HG02759 (cell line): ENCODE measurements around the gene PSEN2.
"Not testable (repeated sequence)": the region's sequence is repeated elsewhere in the genome, so short reads cannot be mapped to it uniquely, and the experiment has no call there.

Source experiments
- ATAC-seq: cut with Tn5 transposase; IDR thresholded peaks from one replicate; pipeline ENCODE4 v1.9.1; 2021; ENCODE audit warnings: mild to moderate bottlenecking, moderate library complexity; ENCODE audit not compliant: unreplicated experiment

PSEN2 gene

DNA sequence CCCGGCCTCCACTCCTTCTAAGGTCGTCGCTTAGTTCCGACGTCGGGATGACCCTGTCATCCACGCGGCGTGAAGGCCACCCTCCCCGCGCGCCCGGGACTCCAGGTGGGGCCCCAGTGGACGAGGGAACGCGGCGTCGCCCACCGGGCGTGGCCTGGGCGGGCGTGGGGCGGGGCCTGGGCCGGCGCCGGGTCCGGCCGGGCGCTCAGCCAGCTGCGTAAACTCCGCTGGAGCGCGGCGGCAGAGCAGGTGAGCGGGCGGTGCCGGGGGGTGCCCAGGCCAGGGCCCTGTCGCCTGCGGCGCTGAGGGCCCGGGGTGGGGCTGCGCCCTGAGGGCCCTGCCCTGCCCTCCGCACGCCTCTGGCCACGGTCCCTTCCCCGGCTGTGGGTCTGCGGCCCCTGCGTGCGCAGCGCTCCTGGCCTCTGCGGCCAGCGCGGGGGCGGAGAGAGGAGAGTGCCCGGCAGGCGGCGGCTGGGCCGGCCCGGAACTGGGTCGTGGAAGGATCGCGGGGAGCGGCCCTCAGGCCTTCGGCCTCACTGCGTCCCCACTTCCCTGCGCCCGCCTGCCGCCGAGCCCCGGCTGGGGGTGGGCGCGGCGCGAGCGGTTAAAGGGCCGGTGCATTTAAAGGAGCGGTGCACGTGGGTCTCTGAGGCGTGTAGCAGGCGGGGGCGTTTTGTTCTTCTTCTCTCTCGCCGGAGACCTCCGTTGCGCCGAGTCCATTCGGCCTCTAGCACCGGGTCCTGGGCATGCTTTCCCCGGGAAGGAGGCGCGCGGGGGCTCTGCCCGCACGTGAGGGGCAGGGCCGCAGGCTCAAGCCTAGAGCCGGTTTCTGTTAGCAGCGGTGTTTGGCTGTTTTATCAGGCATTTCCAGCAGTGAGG is at the start of gene PSEN2:
Gene PSEN2, plus strand, starts transcription at position 216 of the 879 bp plus-strand sequence. CDS start 11,292 bp downstream, outside the sequence.
- ATAC-seq, result peak; percentile 90

DNA sequence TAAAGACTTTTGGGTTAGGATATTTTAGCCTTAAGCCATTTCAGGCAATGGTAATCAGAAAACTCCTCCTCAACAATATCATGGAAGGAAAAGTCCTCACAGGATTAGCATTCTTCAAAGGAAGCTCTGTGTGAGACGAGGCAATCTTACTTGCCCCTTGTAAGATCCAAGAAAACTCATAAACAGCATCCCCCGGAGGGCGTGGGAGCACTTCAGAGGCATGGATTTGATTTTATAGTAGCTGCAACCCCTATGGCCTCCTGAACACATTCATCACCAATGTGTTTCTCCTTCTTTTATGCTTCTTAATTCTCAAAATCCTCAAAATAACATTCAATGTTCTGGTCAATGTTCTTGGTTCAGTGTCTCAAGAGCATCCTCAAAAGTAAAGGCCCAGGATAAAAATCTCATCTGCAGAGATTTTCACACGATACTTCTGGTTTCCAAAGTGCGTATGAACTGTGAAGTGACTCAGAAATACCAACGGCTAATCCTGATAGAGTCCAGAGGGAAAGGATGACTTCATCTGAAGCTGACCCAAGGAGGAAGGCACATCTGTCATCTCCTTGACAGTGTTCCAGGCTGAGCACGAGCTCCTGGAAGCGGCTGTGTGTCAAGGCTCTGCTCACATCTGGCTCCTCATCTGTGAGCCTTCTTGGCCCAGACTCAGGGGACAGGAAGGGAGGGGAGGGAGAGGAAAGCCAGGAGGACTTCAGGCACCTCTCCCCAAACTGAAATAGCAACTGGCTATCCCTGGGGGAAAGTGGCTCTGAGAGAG is 49.3 kb upstream of the PSEN2 start:
- ATAC-seq, result no peak

DNA sequence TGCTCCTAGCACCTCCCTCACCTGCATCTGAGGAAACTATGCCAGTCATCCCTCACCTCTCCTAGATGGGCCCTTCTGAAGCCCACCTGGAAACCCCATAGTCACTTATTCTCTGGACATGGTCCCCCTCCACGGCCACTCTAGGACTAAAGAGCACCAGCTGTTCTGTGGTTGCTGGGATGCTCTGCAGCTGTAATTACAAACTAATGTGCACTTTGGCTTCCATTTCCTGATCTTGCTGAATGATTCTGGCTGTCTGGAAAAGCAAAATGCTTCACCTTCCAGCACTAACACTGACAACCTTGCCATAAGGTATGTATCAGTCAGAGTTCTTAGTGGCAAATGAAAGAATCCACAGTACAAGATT is 48.7 kb upstream of the PSEN2 start:
- no peak for ATAC-seq

DNA sequence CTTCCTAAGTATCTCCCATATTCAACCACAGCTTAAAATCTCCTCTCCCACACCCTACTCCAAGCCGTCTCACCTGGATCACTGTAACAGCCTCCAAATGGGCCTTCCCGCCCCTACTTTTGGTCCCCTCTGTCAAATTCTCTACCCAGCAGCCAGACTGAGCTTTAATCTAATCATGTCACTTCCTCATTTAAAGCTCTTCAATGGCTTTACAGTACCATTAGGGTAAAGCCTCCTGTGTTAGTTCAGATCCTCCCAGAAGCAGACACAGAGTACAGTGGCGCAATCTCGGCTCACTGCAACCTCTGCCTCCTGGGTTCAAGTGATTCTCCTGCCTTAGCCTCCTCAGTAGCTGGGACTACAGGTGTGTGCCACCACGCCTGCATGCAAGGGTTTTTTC is 46.8 kb upstream of the PSEN2 start:
- no peak for ATAC-seq

DNA sequence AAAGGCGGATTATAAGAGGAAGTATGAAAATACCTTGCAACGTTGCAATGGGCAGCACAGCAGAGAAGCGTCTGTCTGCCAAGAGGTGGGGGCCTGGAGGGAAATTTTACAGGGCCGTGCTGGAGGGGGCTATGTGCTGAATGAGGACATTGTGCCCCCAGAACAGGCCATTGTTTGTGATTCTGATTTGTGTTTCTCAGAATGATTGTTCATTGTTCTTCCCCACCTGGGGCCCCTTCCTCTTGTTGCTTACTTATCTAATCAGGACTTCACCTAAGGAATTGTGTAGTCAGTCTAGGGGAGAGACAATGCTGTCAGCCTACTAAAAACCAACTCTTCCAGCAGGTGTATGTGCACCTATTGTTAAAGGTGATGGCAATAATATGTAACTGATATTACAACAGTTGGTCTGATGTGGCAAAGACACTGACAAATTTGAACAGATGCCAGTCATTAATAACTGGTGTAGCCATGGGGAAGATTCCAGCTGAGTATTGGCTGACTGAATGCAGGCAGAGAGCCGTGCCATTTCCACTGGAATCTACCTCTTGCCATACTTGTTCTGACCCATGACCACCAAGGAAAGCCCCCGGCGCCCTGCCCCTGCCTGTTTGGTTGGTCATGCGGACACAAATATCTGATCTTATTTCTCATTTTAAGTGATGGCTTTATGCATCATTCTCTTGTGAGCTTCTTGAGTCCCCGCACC is 45.2 kb upstream of the PSEN2 start:
- ATAC-seq, result peak; percentile 42

DNA sequence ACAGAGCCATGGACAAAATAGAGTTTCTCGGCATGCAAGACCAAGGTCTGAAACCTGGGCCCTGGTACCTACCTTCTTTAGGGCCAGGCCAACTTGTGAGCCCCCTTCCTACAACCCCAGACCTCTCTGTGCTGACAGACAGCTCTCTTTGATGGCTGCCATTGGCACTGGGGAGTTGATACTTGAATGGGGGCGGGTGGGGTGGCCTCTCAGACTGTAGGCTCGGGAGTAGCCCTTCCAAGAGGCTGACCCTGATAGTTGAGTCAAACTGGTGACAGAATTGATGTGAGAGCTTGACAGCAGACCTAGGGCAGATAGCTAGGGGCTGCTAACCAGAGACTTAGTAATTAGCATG is 44.7 kb upstream of the PSEN2 start:
- no peak for ATAC-seq

DNA sequence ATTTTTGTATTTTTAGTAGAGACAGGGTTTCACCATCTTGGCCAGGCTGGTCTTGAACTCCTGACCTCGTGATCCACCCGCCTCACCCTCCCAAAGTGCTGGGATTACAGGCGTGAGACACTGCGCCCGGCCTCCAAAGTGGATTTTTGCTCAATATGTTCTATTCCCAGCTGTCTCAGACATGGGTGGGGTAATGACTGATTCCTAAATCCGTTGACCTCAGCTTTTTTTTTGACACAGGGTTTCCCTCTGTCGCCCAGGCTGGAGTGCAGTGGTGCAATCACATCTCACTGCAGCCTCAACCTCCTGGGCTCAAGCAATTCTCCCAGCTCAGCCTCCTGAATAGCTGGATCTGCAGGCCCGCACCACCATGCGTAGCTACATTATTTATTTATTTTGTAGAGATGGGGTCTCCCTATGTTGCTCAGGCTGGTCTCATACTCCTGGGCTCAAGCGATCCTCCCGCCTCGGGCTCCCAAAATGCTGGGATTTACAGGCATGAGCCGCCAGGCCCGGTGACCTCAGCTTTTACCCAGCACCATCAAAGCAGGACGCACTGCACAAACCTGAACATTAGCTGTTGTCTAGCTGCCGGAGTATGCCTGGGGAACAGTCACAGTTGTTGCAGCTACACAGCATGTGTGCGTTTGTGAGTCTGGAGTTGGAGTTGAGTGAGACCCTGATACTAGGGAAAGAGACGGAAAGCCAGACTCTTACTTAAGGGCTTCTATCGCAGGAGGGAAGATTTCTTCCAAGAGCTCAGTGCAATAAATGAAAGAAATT is 43.7 kb upstream of the PSEN2 start:
- no peak for ATAC-seq

DNA sequence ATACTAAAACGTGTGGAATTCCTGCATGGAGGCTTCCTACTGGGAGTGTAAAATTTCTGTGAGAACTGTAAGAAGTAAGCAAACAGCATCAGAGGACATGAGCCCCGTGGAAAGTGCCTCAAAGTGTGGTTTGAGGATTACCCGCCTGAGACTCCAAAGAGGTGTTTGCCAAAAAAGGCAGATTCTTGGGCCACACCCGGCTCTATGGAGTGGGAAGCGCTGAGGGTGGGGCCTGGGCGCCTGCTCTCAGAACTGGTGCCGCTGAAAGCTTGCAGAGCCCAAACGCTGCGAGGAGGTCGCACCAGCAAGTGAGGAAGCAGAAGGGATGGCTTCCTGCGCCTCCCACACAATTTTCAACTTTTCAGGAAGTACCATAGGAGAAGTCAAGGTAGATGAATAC is 43.0 kb upstream of the PSEN2 start:
- ATAC-seq, result no peak

DNA sequence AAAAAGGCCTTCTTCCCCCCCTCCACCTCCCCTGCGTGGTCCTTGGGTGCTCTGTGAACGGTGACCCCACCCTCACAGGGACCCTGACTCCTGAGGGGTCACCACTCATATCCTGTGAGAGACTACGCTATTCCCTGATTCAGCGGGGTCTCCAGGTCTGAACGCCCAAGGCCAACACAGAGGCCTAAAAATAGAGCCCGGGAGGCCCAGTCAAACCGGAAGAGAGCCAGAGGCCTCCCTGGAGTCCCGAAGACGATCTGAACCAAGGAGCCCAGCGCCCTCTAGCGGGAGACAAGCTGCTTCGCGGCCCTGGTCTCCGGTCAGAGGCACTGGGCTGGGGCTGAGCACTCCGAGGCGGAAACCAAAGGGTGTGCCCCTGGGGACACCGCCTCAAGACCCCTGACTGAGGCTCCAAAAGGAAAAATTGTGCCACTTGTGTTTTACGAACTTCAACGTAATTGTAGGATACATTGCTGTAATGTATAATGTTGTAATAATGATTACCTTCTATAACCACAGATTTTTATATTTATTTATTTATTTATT is 42.4 kb upstream of the PSEN2 start:
- ATAC-seq, result peak; percentile 87

DNA sequence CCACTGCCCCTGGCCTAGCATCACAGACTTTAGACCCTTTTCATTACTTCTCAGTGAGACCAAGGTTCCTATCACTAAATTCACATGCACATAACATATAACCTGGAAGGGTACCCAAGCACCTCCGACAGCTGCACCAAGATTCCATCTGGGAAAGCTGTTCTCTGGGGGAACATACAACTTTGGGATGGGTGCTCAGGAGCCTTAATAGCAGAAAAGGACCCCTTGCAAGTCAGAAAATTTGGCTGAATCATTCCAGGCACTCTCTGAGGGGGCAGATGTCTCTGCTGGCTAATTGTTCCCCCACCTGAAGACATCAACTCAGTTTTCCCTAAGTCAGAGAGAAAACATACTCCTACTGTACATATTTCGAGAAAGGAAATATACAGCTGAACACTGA is 41.3 kb upstream of the PSEN2 start:
- ATAC-seq, result no peak

DNA sequence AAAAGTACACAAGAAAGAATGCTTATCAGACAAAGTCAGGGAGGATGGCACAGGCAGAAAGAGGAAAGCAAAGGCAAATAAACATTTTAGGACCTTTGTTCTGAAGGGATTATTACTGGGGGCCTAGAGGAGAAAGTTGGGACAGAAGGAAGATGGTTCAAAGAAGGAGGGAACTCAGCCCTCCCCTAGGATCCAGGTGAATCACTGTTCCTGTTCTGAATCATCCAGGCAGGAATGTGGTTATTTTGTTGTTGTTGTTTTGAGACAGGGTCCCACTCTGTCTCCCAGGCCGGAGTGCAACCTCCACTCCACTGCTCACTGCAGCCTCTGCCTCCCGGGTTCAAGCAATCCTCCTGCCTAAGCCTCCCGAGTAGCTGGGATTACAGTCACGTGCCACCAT is 38.5 kb upstream of the PSEN2 start:
- no peak for ATAC-seq

DNA sequence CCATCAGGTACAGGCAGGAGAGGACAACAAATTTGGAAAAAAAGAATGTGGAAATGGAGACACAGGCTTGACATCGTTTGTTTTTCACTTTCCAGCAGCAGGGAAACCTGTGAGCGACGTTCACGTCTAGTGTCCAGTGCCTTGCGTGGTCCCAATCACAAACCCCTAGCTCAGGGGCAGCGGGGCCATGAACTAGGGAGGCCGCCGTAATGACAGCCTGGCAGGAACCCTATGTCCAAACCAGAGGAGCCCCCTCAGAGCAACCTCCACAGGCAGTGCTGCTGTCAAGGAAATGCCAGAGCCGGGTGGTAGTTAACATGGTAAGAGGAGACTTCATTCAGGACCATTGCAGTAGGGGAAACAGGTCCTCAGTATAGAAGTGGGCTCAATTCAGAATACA is 37.8 kb upstream of the PSEN2 start:
- ATAC-seq, result no peak

DNA sequence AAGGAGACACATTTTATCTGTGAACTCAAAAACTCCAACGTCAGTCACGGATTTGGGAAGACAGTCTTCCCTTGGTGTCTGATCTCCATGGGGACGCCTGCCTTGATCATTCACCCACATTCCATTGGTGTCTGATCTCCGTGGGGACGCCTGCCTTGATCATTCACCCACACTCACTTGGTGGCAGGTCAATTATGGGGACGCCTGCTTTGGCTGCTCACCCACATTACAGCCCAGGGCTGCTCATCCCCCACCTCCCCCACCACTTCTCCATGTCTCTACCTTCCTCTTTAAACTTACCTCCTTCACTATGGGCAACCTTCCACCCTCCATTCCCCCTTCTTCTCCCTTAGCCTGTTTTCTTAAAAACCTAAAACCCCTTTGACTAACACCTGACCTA is 36.2 kb upstream of the PSEN2 start:
- not testable (repeated sequence) for ATAC-seq

DNA sequence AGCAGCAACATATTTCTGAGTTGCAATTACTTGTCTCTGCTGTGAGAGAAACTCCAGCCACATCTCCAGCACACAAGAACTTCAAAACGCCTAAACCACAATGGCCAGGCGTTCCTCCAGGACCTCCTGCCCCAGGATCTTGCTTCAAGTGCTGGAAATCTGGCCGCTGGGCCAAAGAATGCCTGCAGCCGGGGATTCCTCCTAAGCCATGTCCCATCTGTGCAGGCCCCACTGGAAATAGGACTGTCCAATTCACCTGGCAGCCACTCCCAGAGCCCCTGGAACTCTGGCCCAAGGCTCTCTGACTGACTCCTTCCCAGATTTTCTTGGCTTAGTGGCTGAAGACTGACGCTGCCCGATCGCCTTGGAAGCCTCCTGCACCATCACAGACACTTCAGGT is 35.0 kb upstream of the PSEN2 start:
- ATAC-seq, result not testable (repeated sequence)

DNA sequence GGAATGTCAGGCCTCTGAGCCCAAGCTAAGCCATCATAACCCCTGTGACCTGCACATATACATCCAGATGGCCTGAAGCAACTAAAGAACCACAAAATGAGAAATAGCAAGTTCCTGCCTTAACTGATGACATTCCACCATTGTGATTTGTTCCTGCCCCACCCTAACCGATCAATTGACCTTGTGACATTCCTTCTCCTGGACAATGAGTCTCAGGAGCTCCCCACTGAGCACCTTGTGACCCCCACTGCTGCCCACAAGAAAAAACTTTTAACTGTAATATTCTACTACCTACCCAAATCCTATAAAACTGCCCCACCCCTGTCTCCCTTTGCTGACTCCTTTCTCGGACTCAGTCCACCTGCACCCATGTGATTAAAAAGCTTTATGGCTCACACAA is 32.5 kb upstream of the PSEN2 start:
- not testable (repeated sequence) for ATAC-seq

DNA sequence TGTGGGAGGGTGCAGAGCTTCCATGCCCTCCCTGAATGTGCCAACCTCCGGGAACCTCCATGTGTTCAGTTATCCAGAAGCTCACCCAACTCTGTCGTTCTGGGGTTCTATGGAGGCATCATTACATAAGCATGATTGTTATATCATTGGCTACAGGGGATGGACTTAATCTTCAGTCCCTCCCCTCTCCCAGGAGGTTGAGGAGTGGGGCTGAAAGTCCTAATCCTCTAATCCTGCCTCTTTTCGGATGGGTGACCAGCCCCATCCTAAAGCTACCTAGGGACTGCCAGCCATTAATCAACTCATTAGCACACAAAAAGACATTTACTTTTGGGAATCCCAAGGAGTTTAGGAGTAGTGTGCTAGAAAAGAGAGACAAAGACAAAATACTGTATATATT is 32.0 kb upstream of the PSEN2 start:
- no peak for ATAC-seq

DNA sequence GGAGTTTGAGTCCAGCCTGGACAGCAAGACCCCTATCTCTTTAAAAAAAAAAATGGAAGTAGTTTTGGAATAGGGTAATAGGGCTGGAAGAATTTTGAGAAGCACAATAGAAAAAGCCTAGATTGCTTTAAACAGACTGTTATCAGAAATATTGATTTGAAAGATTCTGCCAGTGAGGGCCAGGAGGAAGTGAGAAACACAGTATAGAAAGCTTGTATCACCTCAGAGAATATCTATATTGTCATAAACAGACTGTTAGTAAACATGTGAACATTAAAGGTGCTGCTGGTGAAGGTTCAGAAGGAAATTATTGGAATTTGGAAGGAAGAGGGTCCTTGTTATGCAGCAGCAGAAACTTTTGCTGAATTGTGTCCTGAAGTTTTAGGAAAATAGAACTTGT is 24.8 kb upstream of the PSEN2 start:
- no peak for ATAC-seq

DNA sequence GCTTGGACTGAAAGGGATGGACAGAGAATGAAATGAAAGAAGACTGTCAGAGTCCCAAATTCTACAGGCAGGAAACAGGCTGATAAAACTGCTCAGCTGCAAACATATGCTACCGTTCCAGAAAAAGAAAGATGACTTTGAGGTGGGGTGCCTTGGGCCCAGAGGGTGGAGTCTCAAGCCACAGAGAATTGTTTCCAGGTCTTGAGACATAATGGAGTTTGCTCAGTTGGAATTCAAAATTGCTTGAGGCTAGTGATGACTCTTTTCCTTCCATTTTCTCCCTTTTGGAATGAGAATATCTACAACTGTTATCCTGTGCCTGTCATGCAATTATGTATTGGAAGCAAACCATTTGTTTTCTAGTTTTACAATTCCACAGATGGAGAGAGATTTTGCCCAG is 23.6 kb upstream of the PSEN2 start:
- ATAC-seq, result no peak

DNA sequence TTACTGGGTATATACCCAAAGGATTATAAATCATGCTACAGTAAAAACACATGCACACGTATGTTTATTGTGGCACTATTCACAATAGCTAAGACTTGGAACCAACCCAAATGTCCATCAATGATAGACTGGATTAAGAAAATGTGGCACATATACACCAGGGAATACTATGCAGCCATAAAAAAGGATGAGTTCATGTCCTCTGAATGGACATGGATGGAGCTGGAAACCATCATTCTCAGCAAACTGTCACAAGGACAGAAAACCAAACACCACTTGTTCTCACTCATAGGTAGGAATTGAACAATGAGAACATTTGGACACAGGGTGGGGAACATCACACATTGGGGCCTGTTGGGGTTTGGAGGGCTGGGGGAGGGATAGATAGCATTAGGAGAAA is 15.9 kb upstream of the PSEN2 start:
- ATAC-seq, result not testable (repeated sequence)

DNA sequence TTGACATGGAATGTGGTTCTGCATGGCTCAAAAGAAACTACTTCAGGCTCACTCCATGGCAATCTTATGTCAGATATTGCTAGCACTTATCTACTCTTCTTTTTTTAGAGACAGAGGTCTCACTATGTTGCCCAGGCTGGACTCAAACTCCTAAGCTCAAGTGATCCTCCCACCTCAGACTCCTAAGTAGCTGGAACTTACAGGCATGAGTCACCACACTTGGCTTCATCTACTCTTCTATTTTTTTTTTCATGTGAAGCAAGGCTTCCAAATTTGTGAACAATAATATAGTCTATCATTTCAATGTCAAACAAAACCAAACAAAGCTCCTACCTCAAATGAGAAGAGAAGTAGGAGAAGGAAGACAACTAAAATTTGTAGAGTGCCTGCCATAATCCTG is 7.5 kb upstream of the PSEN2 start:
- ATAC-seq, result no peak

DNA sequence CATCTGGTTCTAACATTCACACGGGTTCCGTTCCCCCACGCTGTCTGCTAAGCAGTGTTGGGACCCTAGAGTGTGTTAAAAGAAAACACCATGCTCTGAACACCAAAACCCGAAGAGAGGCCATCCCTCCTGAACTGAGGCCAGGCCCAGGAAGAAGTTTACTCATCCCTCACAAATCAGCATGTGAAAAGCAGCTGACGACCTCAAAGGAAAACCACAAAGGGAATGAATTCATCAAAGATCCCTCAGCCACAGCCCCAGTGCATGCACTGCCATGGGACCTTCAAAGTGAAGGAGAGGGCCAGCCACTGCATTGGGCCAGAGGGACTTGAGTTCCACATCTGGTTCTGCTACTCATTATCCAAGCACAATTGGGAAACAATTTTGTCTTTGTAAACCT is 7.0 kb upstream of the PSEN2 start:
- ATAC-seq, result no peak
